Breast epithelium (tissue), 4 donors: Measurements from ENCODE around the gene SMC5. TPM values are rescaled to one million over a fixed set of nuclear protein-coding genes. Genes with fewer than 3 reads are reported as not detected.

Experiments used
- DNase-seq, 2 donors: peaks; one replicate each; pipeline ENCODE4 v3.0.0-alpha.2; 2019; ENCODE audit warnings: low spot score in 2 of 2
- H3K27ac ChIP-seq, 2 donors: fragments of 200-600 bp; sonication (generic) in 1 of 2; one replicate each; pipeline ENCODE4 v1.5.1; 2016 to 2019; ENCODE audit warnings: mild to moderate bottlenecking in 1 of 2
- H3K27me3 ChIP-seq, 2 donors: fragments of 200-600 bp; sonication (generic) in 1 of 2; one replicate each; pipeline versions ENCODE4 v1.5.1 to v1.6.0; 2017 to 2019; ENCODE audit warnings: control low read depth in 1 of 2, mild to moderate bottlenecking in 1 of 2
- H3K36me3 ChIP-seq: fragments of 200-600 bp; one replicate; pipeline ENCODE4 v1.5.1; 2019
- H3K4me1 ChIP-seq, 2 donors: fragments of 200-600 bp; sonication (generic); one replicate each; pipeline ENCODE4 v1.5.1; 2016 to 2019; ENCODE audit warnings: control low read depth in 1 of 2
- H3K4me3 ChIP-seq, 3 donors: fragments of 200-600 bp; sonication (generic); 1 replicate in 2 of 3; 2 replicates in 1 of 3; pipeline ENCODE4 v1.5.1; 2016 to 2019; ENCODE audit warnings: mild to moderate bottlenecking in 3 of 3, moderate library complexity in 2 of 3
- H3K9me3 ChIP-seq, 2 donors: fragments of 200-600 bp; sonication (generic) in 1 of 2; one replicate each; pipeline ENCODE4 v1.5.1; 2016 to 2019; ENCODE audit warnings: control low read depth in 1 of 2
- POLR2A ChIP-seq: fragments of 450-650 bp; IDR thresholded peaks from one replicate; pipeline ENCODE4 v1.6.1; 2016; ENCODE audit warnings: antibody characterized with exemption, mild to moderate bottlenecking, moderate library complexity
- POLR2AphosphoS5 ChIP-seq, 3 donors: sonication (generic); formaldehyde crosslinking; IDR thresholded peaks; one replicate each; pipeline ENCODE4 v1.6.1; 2017; ENCODE audit warnings: antibody characterized with exemption in 3 of 3
- intact Hi-C: fragments of 100-400 bp; cut with DNase I; formaldehyde crosslinking; loops from one replicate; pipeline ENCODE4 v1.15.1; 2023; ENCODE audit warnings: low total_unique reads
- total RNA-seq, 3 donors: library from RNA; depleted of rRNA; stranded (reverse); fragments of >200 nt; gene quantifications; one replicate each; pipeline ENCODE4 v1.1.0, GENCODE V29; 2016
- TF ChIP-seq, protein P1 (sequence below), 3 donors: fragments of 450-650 bp; IDR thresholded peaks; one replicate each; pipeline ENCODE4 v1.5.1; 2016 to 2017; ENCODE audit warnings: antibody characterized with exemption in 3 of 3, mild to moderate bottlenecking in 3 of 3, moderate library complexity in 3 of 3

The SMC5 gene
- total RNA-seq = 10 to 100 TPM; 23.4 to 62.2 (median 43.9) TPM

DNA sequence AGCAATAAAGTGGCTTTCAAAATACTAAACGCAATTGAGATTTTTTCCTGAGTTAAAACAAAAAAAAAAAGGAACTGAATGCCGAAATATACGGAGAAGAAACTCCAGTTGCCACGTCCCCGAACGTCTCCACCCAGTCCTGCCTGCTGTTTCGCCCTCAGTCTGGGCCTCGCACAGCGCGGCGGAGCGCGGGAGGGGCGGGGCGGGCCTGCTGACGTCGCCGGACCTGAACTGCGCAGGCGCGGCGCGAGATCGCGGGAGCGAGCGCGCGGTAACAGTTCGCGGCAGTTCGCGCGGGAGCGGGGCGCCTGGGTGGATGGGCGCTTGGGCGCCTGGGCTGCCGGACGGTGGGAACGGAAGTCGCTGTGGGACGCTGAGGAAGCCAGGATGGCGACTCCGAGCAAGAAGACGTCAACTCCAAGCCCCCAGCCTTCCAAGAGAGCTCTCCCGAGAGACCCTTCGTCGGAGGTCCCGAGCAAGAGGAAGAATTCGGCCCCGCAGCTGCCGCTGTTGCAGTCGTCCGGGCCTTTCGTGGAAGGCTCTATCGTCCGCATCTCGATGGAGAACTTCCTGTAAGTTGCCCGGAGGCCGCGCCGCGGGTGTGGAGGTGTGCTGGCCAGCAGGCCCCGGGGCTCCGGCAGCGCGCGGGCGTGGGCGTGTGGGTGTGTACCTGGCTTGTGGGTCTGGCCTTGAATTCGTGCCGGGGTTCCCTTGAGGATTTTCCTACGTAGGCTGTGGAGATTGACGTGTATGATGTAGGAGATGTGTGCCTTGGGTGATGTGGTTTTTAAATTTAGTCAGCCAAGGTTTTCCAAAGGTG, at the start of gene SMC5:
SMC5 (plus strand) TSS at position 287 of the 820 bp plus-strand sequence; CDS start at position 388, 101 bp downstream.
- intact Hi-C loops = no loop called here

GRCh38 chr9:70217029-70217428, 41.7 kb upstream of the SMC5 start:
- Histone ChIP-seq H3K9me3 (peaks cover 5 to 8% of the 10 kb centered on the region in 2 donors), H3K4me1 (no peaks in the 10 kb centered on the region), H3K4me3 (peak overlapping the region in 2 of 3 donors; percentile 3 to 4), H3K27me3 (no peaks in the 10 kb centered on the region), H3K36me3 (no peaks in the 10 kb centered on the region), H3K27ac (peak overlapping the region in 1 of 2 donors; percentile 11)
- no peak for DNase-seq
- TF ChIP-seq POLR2A (no peak), POLR2AphosphoS5 (IDR thresholded peaks at IDR 0.05) (no peak)
- TF ChIP-seq, protein P1, sequence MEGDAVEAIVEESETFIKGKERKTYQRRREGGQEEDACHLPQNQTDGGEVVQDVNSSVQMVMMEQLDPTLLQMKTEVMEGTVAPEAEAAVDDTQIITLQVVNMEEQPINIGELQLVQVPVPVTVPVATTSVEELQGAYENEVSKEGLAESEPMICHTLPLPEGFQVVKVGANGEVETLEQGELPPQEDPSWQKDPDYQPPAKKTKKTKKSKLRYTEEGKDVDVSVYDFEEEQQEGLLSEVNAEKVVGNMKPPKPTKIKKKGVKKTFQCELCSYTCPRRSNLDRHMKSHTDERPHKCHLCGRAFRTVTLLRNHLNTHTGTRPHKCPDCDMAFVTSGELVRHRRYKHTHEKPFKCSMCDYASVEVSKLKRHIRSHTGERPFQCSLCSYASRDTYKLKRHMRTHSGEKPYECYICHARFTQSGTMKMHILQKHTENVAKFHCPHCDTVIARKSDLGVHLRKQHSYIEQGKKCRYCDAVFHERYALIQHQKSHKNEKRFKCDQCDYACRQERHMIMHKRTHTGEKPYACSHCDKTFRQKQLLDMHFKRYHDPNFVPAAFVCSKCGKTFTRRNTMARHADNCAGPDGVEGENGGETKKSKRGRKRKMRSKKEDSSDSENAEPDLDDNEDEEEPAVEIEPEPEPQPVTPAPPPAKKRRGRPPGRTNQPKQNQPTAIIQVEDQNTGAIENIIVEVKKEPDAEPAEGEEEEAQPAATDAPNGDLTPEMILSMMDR (IDR thresholded peaks at IDR 0.05) = no peak
- intact Hi-C loops = no loop called here

More for the DNA sequence above, at the start of gene SMC5:
- Histone ChIP-seq H3K36me3 (no peaks in the 10 kb centered on the region), H3K27me3 (no peaks in the 10 kb centered on the region), H3K4me3 (peak within 1 kb of the TSS; percentile 84 to 86 (median 86)), H3K4me1 (peaks cover 0 to 22% of the 10 kb centered on the region in 2 donors), H3K27ac (peak within 1 kb of the TSS; percentile 96 to 97), H3K9me3 (no peaks in the 10 kb centered on the region)
- peak; percentile 87 to 90 for DNase-seq
- TF ChIP-seq POLR2AphosphoS5 (IDR thresholded peaks at IDR 0.05) (peak; percentile 92 to 99 (median 92)), POLR2A (peak; percentile 92)
- TF ChIP-seq, protein P1 (IDR thresholded peaks at IDR 0.05) = no peak

GRCh38 chr9:70218767-70219166, 40.0 kb upstream of the SMC5 start:
- no peak overlapping the region for H3K4me3 ChIP-seq
- intact Hi-C loops = no loop called here
- H3K9me3 ChIP-seq = no peaks in the 10 kb centered on the region
- no peaks in the 10 kb centered on the region for H3K4me1 ChIP-seq
- TF ChIP-seq, protein P1 (IDR thresholded peaks at IDR 0.05) = no peak
- TF ChIP-seq POLR2A (no peak), POLR2AphosphoS5 (IDR thresholded peaks at IDR 0.05) (no peak)
- no peaks in the 10 kb centered on the region for H3K36me3 ChIP-seq
- no peaks in the 10 kb centered on the region for H3K27me3 ChIP-seq
- H3K27ac ChIP-seq = no peak overlapping the region
- DNase-seq = no peak

- H3K9me3 ChIP-seq = no peaks in the 10 kb centered on the region
- no peak overlapping the region for H3K4me3 ChIP-seq
- no peak overlapping the region for H3K27ac ChIP-seq
- TF ChIP-seq, protein P1 (IDR thresholded peaks at IDR 0.05) = no peak
- no peak for TF ChIP-seq POLR2AphosphoS5 (IDR thresholded peaks at IDR 0.05)
- no peak for TF ChIP-seq POLR2A
- intact Hi-C loops = no loop called here
- no peaks in the 10 kb centered on the region for H3K36me3 ChIP-seq
- H3K4me1 ChIP-seq = no peaks in the 10 kb centered on the region
- H3K27me3 ChIP-seq = no peaks in the 10 kb centered on the region
- no peak for DNase-seq
Measured at GRCh38 chr9:70220216-70220615, 38.6 kb upstream of the SMC5 start.

GRCh38 chr9:70222354-70222753, 36.4 kb upstream of the SMC5 start:
- no peaks in the 10 kb centered on the region for H3K9me3 ChIP-seq
- intact Hi-C loops = no loop called here
- DNase-seq = no peak

More at GRCh38 chr9:70222354-70222753, 36.4 kb upstream of the SMC5 start:
- Histone ChIP-seq H3K36me3 (no peaks in the 10 kb centered on the region), H3K4me3 (no peak overlapping the region), H3K27ac (no peak overlapping the region), H3K27me3 (no peaks in the 10 kb centered on the region), H3K4me1 (no peaks in the 10 kb centered on the region)
- no peak for TF ChIP-seq POLR2AphosphoS5 (IDR thresholded peaks at IDR 0.05)
- no peak for TF ChIP-seq POLR2A
- TF ChIP-seq, protein P1 (IDR thresholded peaks at IDR 0.05) = no peak
